ENCODE results near the gene TANK. TPM values are rescaled to one million over a fixed set of nuclear protein-coding genes. Genes with fewer than 3 reads are reported as not detected.
A peak's percentile ranks its signal among the peaks of the same experiment; 100 is the strongest.

Gene TANK
- total and polyA plus RNA-seq, 2 of the 13 experiments (the other 11 are each of a cell fraction or from before 2014, with no cell fraction given), result 66.9 to 96.1 TPM

GRCh38 chr2:161115605-161116380 lies 44.4 kb upstream of the TANK start (continued):
- TF ChIP-seq ZNF597 (CRISPR knock-in tag; IDR thresholded peaks at IDR 0.05) (no peak), U2AF2 (IDR thresholded peaks at IDR 0.05; ENCODE audit: low read depth, low read length) (no peak), ZNF362 (CRISPR knock-in tag; IDR thresholded peaks at IDR 0.05; ENCODE audit: borderline replicate concordance) (no peak), ZNF234 (CRISPR knock-in tag; conservative IDR thresholded peaks at IDR 0.05) (no peak), ZNF12 (CRISPR knock-in tag; IDR thresholded peaks at IDR 0.05) (no peak; the same call in 1 of the 2 replicates), MZF1 (CRISPR knock-in tag; IDR thresholded peaks at IDR 0.05; ENCODE audit: borderline replicate concordance) (no peak), REXO4 (CRISPR knock-in tag; IDR thresholded peaks at IDR 0.05; ENCODE audit: borderline replicate concordance) (no peak), GPN1 (CRISPR knock-in tag; IDR thresholded peaks at IDR 0.05; ENCODE audit: borderline replicate concordance) (no peak), EP300 (IDR thresholded peaks at IDR 0.05; ENCODE audit: low read depth in 2 of 2, low read length in 2 of 2) (peak in 1 of 2 experiments; percentile 96; a peak in 2 of 4 replicates), EP300 (CRISPR knock-in tag; IDR thresholded peaks at IDR 0.05; ENCODE audit: borderline replicate concordance) (peak; percentile 93), ZSCAN22 (CRISPR knock-in tag; IDR thresholded peaks at IDR 0.05) (no peak), ZNF101 (CRISPR knock-in tag; IDR thresholded peaks at IDR 0.05; ENCODE audit: borderline replicate concordance, low read depth) (no peak), ZNF253 (CRISPR knock-in tag; IDR thresholded peaks at IDR 0.05; ENCODE audit: borderline replicate concordance) (no peak), ZNF230 (CRISPR knock-in tag; IDR thresholded peaks at IDR 0.05) (no peak), POLR2G (IDR thresholded peaks at IDR 0.05; ENCODE audit: low read depth, low read length) (no peak), NR2C2 (CRISPR knock-in tag; IDR thresholded peaks at IDR 0.05; ENCODE audit: borderline replicate concordance) (peak; percentile 24; the same call in 1 of the 2 replicates), ZNF740 (CRISPR knock-in tag; IDR thresholded peaks at IDR 0.05) (no peak), ZBTB26 (CRISPR knock-in tag; IDR thresholded peaks at IDR 0.05; ENCODE audit: borderline replicate concordance) (no peak), ZNF3 (CRISPR knock-in tag; IDR thresholded peaks at IDR 0.05) (no peak), IRF1 (CRISPR knock-in tag; IDR thresholded peaks at IDR 0.05; ENCODE audit: low read depth) (no peak), ZNF598 (CRISPR knock-in tag; IDR thresholded peaks at IDR 0.05; ENCODE audit: borderline replicate concordance) (no peak), ZNF766 (CRISPR knock-in tag; IDR thresholded peaks at IDR 0.05; ENCODE audit: borderline replicate concordance) (no peak), ETV5 (CRISPR knock-in tag; IDR thresholded peaks at IDR 0.05; ENCODE audit: borderline replicate concordance) (peak; percentile 46; the same call in 1 of the 2 replicates), IRX3 (CRISPR knock-in tag; IDR thresholded peaks at IDR 0.05; ENCODE audit: borderline replicate concordance, low read depth) (no peak), ARNTL (CRISPR knock-in tag; IDR thresholded peaks at IDR 0.05) (no peak), ZNF746 (CRISPR knock-in tag; IDR thresholded peaks at IDR 0.05) (0 out of 2 replicates have a peak, but pooled peaks have one; percentile 31)

All from HepG2 (cell line).